ENCODE results near the gene IPO11. TPM values are rescaled to one million over a fixed set of nuclear protein-coding genes. Genes with fewer than 3 reads are reported as not detected.

IPO11 gene
- total and polyA plus RNA-seq, 10 donors: 7.8 to 42.2 (median 34.0) TPM

GRCh38 chr5:62536232-62536631 lies 123.7 kb downstream of the IPO11 start:
- H3K4me3 ChIP-seq: no peak overlapping the region
- H3K27ac ChIP-seq: no peak overlapping the region
- WGBS, 5 donors: 93 to 100% (median 97%) methylated on average over 2 of the region's 2 CpGs
- no peaks in the 10 kb centered on the region for H3K27me3 ChIP-seq (replicated peaks in 1 of 7)
- peaks cover 0 to 57% (median 13%) of the 10 kb centered on the region in 6 donors for H3K36me3 ChIP-seq
- TF ChIP-seq POLR2A (IDR thresholded peaks at IDR 0.05) (no peak), CTCF (IDR thresholded peaks at IDR 0.05 in 8 of 11, conservative IDR thresholded peaks at IDR 0.05 in 3 of 11) (no peak), POLR2AphosphoS5 (IDR thresholded peaks at IDR 0.05) (no peak)
- no peaks in the 10 kb centered on the region for H3K9me3 ChIP-seq
- DNase-seq: no peak
- intact Hi-C loops (cut with DNase I; ENCODE audit: low total_unique reads): no loop called here
- H3K4me1 ChIP-seq: no peaks in the 10 kb centered on the region

GRCh38 chr5:62536783-62537182 lies 124.2 kb downstream of the IPO11 start:
- no peak for DNase-seq
- Histone ChIP-seq H3K4me3 (no peak overlapping the region), H3K9me3 (no peaks in the 10 kb centered on the region), H3K36me3 (peaks cover 0 to 57% (median 10%) of the 10 kb centered on the region in 6 donors), H3K27ac (no peak overlapping the region), H3K4me1 (no peaks in the 10 kb centered on the region), H3K27me3 (replicated peaks in 1 of 7) (no peaks in the 10 kb centered on the region)
- WGBS, 5 donors: 93 to 97% (median 96%) methylated on average over 2 of the region's 2 CpGs
- TF ChIP-seq CTCF (IDR thresholded peaks at IDR 0.05 in 8 of 11, conservative IDR thresholded peaks at IDR 0.05 in 3 of 11) (no peak), POLR2AphosphoS5 (IDR thresholded peaks at IDR 0.05) (no peak), POLR2A (IDR thresholded peaks at IDR 0.05) (no peak)
- intact Hi-C loops (cut with DNase I; ENCODE audit: low total_unique reads): no loop called here

GRCh38 chr5:62538017-62538942 lies 125.7 kb downstream of the IPO11 start:
- TF ChIP-seq CTCF (IDR thresholded peaks at IDR 0.05 in 8 of 11, conservative IDR thresholded peaks at IDR 0.05 in 3 of 11) (no peak), POLR2A (IDR thresholded peaks at IDR 0.05) (no peak), POLR2AphosphoS5 (IDR thresholded peaks at IDR 0.05) (no peak)
- peak overlapping the region in 4 of 8 donors; percentile 38 to 68 (median 58) for H3K27ac ChIP-seq
- WGBS, 5 donors: 69 to 91% (median 82%) methylated on average over 9 of the region's 9 CpGs
- DNase-seq: no peak
- intact Hi-C loops (cut with DNase I; ENCODE audit: low total_unique reads): no loop called here
- H3K27me3 ChIP-seq (replicated peaks in 1 of 7): no peaks in the 10 kb centered on the region
- peaks cover 0 to 55% (median 6%) of the 10 kb centered on the region in 6 donors for H3K36me3 ChIP-seq
- no peaks in the 10 kb centered on the region for H3K4me1 ChIP-seq
- H3K4me3 ChIP-seq: no peak overlapping the region
- H3K9me3 ChIP-seq: no peaks in the 10 kb centered on the region

GRCh38 chr5:62542720-62543119 lies 130.2 kb downstream of the IPO11 start:
- no peaks in the 10 kb centered on the region for H3K27me3 ChIP-seq (replicated peaks in 1 of 7)
- no peak for DNase-seq
- H3K4me1 ChIP-seq: peaks cover 0 to 3% (median 0%) of the 10 kb centered on the region in 6 donors
- TF ChIP-seq POLR2A (IDR thresholded peaks at IDR 0.05): no peak
- TF ChIP-seq POLR2AphosphoS5 (IDR thresholded peaks at IDR 0.05): no peak
- no peak for TF ChIP-seq CTCF (IDR thresholded peaks at IDR 0.05 in 8 of 11, conservative IDR thresholded peaks at IDR 0.05 in 3 of 11)
- peaks cover 0 to 6% (median 0%) of the 10 kb centered on the region in 8 donors for H3K9me3 ChIP-seq
- H3K36me3 ChIP-seq: peaks cover 0 to 62% (median 6%) of the 10 kb centered on the region in 6 donors
- WGBS, 5 donors: 95 to 100% (median 98%) methylated on average over 1 of the region's 1 CpG
- intact Hi-C loops (cut with DNase I; ENCODE audit: low total_unique reads): no loop called here
- H3K4me3 ChIP-seq: no peak overlapping the region
- H3K27ac ChIP-seq: no peak overlapping the region

Measured in spleen (tissue), 11 donors.